ENCODE measurements around the gene RGL1.

Gene RGL1

DNA sequence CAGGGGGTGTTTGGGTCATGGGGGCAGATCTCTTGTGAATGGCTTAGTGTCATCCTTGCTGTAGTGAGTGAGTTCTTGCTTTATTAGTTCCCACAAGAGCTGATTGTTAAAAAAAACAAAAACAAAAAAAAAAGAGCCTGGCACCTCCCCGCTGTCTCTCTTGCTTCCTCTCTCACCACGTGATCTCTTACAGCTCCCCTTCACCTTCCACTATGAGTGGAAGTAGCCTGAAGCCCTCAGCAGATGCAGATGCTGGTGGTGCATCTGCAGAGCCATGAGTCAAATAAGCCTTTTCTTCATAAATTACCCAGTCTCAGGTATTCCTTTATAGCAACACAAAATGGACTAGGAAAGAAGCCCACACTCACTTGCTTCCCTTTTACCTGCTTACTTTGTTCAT is 17.2 kb upstream of the RGL1 start:
- no peak for DNase-seq

- no peak for DNase-seq
These were observed 13.6 kb upstream of the RGL1 start for GRCh38 chr1:183791319-183791718.

GRCh38 chr1:183792300-183792699 is 12.6 kb upstream of the RGL1 start:
- no peak for DNase-seq

DNA sequence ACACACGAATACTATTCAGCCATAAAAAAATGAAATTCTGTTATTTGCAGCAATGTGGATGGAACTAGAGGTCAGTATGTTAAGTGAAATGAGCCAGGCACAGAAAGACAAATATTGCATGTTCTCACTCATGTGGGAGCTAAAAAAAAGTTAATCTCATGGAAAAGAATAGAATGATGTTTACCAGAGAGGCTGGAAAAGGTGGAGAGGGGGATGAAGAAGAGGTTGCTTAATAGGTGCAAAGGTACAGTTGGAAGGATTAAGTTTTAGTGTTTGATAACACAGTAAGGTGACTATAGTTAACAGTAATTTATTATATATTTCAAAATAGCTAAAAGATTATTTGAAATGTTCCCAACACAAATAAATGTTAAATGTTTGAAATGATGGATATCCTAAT is 10.8 kb upstream of the RGL1 start:
- DNase-seq: no peak

- no peak for DNase-seq
These were observed 4.5 kb upstream of the RGL1 start for GRCh38 chr1:183800449-183800848.

GRCh38 chr1:183801649-183802048 is 3.3 kb upstream of the RGL1 start:
- DNase-seq: no peak

DNA sequence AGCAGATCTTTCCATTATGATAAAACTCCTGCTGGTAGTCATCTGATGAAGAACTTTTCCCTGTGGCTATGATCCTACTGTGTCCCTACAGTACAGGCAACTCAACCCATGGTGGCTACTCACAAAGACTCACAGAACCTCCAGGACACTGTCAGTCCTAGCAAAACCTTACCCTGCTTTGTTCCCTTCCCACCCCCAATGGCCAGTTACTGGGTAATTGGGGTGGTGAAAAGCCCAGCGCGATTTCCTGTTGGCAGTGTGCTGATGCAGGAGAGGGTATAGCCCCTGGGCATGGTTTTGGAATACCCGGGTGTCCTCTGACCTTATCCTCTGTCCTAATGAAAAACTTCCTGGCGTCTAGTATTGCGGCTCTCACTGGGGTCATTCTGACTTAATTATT is 533 bp upstream of the RGL1 start:
- no peak for DNase-seq

DNA sequence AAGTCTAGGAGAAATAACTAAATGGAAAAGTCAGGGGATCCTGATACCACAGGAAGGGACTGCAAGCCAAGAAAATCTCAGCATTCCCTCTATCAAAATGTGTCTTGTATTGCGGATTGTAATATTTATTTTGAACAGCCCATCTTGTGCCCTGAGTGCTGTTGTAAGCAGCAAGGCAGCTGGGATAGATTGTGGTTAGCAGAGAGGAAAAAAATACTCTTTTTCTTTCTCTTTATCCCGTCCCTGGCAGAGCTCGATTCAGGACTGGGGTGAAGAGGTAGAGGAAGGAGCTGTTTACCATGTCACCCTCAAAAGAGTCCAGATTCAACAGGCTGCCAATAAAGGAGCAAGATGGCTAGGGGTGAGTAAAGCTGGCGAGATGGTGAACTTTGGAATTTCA is 1.2 kb downstream of the RGL1 start:
- no peak for DNase-seq

GRCh38 chr1:183806675-183807074 is 1.8 kb downstream of the RGL1 start:
- no peak for DNase-seq

DNA sequence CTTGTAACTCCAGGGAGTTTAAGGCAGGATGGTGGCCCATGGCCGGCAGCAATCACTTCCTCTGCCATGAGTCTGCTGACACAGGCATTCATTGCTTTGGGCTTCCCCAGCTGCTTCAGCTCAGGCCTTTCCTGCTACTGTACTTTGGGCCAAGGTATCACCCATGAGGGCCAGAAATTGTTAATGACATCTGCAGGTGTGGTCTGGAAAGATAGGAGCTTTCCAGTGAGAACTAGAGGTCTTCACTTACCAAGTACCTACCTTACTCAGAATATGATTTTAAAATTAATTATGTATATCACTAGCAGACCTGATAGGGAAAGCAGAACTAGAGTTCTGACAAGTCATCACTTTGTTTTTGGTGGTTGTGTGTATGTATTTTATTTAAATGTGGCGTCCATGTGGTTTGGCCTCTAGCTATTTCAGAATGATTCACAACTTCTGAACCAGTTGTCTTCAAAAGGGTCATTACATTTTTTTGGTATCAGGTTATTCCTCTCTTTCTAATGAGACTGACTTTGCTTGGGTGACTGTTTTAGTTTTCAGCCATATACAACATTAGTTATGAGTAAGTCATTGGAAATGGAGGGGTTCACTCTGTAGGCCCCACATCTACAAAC is 2.7 kb downstream of the RGL1 start:
- DNase-seq: no peak

GRCh38 chr1:183808296-183809027 is 3.5 kb downstream of the RGL1 start:
- DNase-seq: no peak

- no peak for DNase-seq
These were observed 5.2 kb downstream of the RGL1 start for GRCh38 chr1:183810121-183810520.

GRCh38 chr1:183810756-183811544 is 6.0 kb downstream of the RGL1 start:
- DNase-seq: no peak

GRCh38 chr1:183812128-183812527 is 7.2 kb downstream of the RGL1 start:
- no peak for DNase-seq

- no peak for DNase-seq
These were observed 8.0 kb downstream of the RGL1 start for GRCh38 chr1:183812686-183813569.

GRCh38 chr1:183814121-183814681 is 9.3 kb downstream of the RGL1 start:
- no peak for DNase-seq

DNA sequence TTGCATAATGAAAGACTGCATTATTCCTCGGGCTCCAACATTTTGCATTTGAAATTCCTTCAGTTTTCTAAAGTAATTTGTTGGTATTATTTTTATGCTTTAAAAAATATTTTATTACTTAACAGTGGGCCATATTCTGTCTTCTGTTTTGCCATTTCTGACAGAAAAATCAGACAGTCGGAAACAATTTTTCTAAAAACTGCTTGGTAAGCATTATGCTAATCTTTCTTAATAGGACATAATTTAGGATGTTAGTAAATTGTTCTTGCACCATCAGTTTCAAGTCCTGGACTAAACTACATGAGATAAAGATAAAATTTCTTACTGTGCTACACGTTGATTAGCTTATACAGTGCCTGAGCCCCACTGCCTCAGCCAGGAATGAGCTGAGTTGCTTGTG is 11.2 kb downstream of the RGL1 start:
- DNase-seq: no peak

GRCh38 chr1:183817576-183818288 is 12.8 kb downstream of the RGL1 start:
- no peak for DNase-seq

- no peak for DNase-seq
These were observed 14.1 kb downstream of the RGL1 start for GRCh38 chr1:183819059-183819458.

DNA sequence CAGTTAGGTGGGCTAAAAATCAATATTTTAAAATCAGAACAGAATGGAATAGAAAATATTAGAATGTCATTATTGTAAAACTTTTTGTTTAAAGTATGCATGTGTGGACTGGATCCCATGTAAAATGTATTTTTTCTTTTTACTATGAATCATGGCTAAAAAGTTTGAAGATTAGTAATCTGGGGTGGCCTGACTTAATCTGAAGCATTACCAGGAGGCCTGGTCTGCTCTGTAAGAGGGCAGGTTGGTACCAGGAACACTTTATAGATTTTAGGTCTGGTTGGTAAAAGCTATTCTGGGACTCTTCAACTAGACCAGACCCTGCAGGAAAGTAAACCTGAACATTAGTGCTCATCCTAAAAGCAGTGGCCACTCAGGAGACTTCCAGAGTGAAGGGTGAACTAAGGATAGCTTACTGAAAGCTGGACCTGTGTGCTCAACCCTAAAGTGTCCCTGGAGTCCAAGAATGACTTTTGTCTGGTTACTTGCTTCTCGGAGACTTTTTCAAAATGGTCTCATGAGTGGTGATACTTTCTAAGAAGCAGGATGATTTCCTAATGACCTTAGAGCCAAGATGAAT is 16.5 kb downstream of the RGL1 start:
- no peak for DNase-seq

DNA sequence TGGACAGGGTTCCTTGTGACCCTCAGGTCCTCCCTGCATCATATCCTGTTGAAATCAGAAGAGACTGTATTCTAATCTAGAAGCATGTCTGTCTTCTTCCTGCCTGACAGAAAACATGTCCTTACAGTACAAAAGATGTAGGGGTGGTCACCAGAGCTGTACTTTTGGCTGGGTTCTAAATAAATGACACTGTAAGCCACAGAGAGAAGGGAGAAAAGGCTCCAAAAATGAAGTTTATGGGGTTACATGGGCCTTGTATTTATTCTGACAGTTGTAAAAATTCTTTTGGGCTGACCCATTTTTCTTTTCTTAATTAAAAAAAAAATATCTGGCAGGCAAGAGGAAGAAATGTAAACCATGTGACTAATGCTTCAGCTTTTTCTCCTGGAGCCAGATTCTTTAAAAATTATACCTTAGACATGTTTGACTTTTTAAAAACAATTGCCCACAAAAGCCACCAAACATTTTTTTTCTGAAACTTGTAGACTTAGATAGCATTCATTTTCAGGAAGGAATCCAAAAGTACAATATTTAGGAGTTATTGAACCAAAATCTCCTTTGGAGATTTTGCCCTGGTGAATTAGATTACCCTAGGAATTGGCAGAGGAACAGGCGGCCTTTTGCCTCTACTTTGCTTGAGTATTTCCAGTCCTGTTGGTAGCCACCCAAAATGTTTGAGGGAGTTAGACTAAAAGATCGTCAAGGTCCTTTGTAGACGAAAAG is 17.1 kb downstream of the RGL1 start:
- DNase-seq: no peak

Measured in effector CD4-positive, alpha-beta T cell (primary cell).